ENCODE measurements around the gene WNT7A.

WNT7A gene

GRCh38 chr3:13844911-13845310, 35.0 kb downstream of the WNT7A start:
- DNase-seq, result no peak

GRCh38 chr3:13844286-13844685, 35.6 kb downstream of the WNT7A start:
- no peak for DNase-seq

- no peak for DNase-seq
These were observed 36.5 kb downstream of the WNT7A start for GRCh38 chr3:13843351-13843750.

GRCh38 chr3:13842226-13842625, 37.6 kb downstream of the WNT7A start:
- DNase-seq, result no peak

GRCh38 chr3:13841826-13842225, 38.0 kb downstream of the WNT7A start:
- no peak for DNase-seq

- DNase-seq, result no peak
These were observed 38.7 kb downstream of the WNT7A start for GRCh38 chr3:13841141-13841540.

GRCh38 chr3:13840456-13840855, 39.4 kb downstream of the WNT7A start:
- DNase-seq, result no peak

GRCh38 chr3:13839726-13840340, 40.0 kb downstream of the WNT7A start:
- DNase-seq, result no peak

GRCh38 chr3:13839253-13839652, 40.6 kb downstream of the WNT7A start:
- DNase-seq, result no peak

GRCh38 chr3:13838421-13838820, 41.5 kb downstream of the WNT7A start:
- no peak for DNase-seq

- no peak for DNase-seq
These were observed 42.1 kb downstream of the WNT7A start for GRCh38 chr3:13837751-13838150.

- no peak for DNase-seq
These were observed 42.9 kb downstream of the WNT7A start for GRCh38 chr3:13836658-13837587.

- DNase-seq, result no peak
These were observed 44.6 kb downstream of the WNT7A start for GRCh38 chr3:13835246-13835645.

GRCh38 chr3:13834258-13835035, 45.4 kb downstream of the WNT7A start:
- no peak for DNase-seq

- no peak for DNase-seq
These were observed 46.2 kb downstream of the WNT7A start for GRCh38 chr3:13833506-13834257.

- DNase-seq, result no peak
These were observed 47.7 kb downstream of the WNT7A start for GRCh38 chr3:13832130-13832529.

GRCh38 chr3:13831386-13831996, 48.4 kb downstream of the WNT7A start:
- DNase-seq, result no peak

- no peak for DNase-seq
These were observed 50.6 kb downstream of the WNT7A start for GRCh38 chr3:13829311-13829710.

- DNase-seq, result no peak
These were observed 51.2 kb downstream of the WNT7A start for GRCh38 chr3:13828501-13829265.

GRCh38 chr3:13827699-13828098, 52.2 kb downstream of the WNT7A start:
- no peak for DNase-seq

- DNase-seq, result no peak
These were observed 52.6 kb downstream of the WNT7A start for GRCh38 chr3:13827256-13827655.

GRCh38 chr3:13826672-13827071, 53.2 kb downstream of the WNT7A start:
- peak; percentile 3 for DNase-seq

Measured in CD4-positive, alpha-beta T cell treated with Interleukin-10 for 1 hour (primary cell).